Measurements from ENCODE around the gene SLC13A3.

SLC13A3 gene

DNA sequence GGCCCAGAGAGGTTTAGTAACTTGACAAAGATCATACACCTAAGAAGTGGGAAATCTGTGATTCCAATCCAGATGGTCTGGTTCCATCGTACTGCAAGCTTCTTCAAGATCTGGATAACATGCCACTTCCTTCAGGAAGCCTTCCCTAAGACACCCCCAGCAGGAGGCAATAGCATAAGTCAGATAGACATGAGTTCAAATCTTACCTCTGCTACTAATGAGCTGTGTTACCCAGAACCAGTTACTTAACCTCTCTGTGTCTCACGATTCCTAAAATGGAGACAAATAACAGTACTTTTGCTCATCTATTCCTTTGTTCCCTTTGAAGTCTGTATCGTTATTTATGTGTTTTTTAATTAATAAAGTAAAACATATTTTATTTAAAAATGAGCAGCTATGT lies 78.5 kb downstream of the SLC13A3 start:
- no peak overlapping the region for H3K4me3 ChIP-seq (ENCODE audit: low read depth, low read length)
- TF ChIP-seq, protein P1, sequence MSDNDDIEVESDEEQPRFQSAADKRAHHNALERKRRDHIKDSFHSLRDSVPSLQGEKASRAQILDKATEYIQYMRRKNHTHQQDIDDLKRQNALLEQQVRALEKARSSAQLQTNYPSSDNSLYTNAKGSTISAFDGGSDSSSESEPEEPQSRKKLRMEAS (IDR thresholded peaks at IDR 0.05; ENCODE audit: low read depth, low read length) = no peak
- no peak for TF ChIP-seq MYC (IDR thresholded peaks at IDR 0.05; ENCODE audit: low read depth, low read length)
- no peak for TF ChIP-seq POLR2A (IDR thresholded peaks at IDR 0.05; ENCODE audit: extremely low read depth, insufficient read length)
- TF ChIP-seq, protein P2, sequence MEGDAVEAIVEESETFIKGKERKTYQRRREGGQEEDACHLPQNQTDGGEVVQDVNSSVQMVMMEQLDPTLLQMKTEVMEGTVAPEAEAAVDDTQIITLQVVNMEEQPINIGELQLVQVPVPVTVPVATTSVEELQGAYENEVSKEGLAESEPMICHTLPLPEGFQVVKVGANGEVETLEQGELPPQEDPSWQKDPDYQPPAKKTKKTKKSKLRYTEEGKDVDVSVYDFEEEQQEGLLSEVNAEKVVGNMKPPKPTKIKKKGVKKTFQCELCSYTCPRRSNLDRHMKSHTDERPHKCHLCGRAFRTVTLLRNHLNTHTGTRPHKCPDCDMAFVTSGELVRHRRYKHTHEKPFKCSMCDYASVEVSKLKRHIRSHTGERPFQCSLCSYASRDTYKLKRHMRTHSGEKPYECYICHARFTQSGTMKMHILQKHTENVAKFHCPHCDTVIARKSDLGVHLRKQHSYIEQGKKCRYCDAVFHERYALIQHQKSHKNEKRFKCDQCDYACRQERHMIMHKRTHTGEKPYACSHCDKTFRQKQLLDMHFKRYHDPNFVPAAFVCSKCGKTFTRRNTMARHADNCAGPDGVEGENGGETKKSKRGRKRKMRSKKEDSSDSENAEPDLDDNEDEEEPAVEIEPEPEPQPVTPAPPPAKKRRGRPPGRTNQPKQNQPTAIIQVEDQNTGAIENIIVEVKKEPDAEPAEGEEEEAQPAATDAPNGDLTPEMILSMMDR (IDR thresholded peaks at IDR 0.05; ENCODE audit: low read depth, low read length) = no peak
- DNase-seq (ENCODE audit: low read depth) = no peak

DNA sequence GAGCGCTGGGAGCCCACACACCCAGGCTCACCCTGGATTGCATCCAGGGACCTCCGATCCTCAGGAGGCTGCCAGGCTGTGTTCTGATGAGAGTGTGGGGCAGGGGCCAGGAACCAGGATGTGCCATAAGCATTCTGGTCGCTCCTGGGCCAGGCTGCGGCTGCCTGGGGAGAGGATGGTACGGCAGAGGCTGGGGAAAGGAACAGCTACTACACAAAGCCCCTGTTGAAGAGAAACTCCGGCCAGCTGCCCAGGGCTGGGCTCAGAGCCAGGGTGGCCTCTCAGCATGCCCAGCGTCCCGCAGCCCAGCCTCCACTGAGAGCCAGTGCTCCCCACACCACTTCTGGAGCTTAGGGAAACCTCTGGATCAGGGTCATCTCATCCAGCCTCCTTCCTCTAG lies 79.1 kb downstream of the SLC13A3 start:
- H3K4me3 ChIP-seq (ENCODE audit: low read depth, low read length) = no peak overlapping the region
- TF ChIP-seq POLR2A (IDR thresholded peaks at IDR 0.05; ENCODE audit: extremely low read depth, insufficient read length) = no peak
- TF ChIP-seq, protein P2 (IDR thresholded peaks at IDR 0.05; ENCODE audit: low read depth, low read length) = no peak
- no peak for TF ChIP-seq MYC (IDR thresholded peaks at IDR 0.05; ENCODE audit: low read depth, low read length)
- TF ChIP-seq, protein P1 (IDR thresholded peaks at IDR 0.05; ENCODE audit: low read depth, low read length) = no peak
- DNase-seq (ENCODE audit: low read depth) = no peak

DNA sequence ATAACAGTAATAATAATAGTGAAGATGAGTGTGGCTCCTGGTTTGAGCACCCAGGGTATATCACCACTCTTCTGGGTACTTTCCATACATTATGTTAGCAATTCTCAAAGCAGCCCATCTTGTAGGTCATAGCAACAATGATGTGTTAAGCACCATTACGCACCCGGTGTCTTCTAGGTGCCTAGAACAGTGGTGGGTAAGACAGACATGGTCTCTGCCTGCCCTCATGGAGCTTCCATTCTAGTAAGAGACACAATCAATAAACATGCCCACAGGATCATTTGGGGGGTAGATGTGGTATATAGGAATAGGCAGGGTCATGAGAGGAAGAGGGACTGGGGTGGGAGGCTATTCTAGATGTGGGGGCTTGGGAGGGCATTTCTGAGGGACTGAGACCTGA lies 79.8 kb downstream of the SLC13A3 start:
- H3K4me3 ChIP-seq (ENCODE audit: low read depth, low read length) = no peak overlapping the region
- TF ChIP-seq, protein P1 (IDR thresholded peaks at IDR 0.05; ENCODE audit: low read depth, low read length) = no peak
- TF ChIP-seq MYC (IDR thresholded peaks at IDR 0.05; ENCODE audit: low read depth, low read length) (no peak), POLR2A (IDR thresholded peaks at IDR 0.05; ENCODE audit: extremely low read depth, insufficient read length) (no peak)
- TF ChIP-seq, protein P2 (IDR thresholded peaks at IDR 0.05; ENCODE audit: low read depth, low read length) = no peak
- no peak for DNase-seq (ENCODE audit: low read depth)

DNA sequence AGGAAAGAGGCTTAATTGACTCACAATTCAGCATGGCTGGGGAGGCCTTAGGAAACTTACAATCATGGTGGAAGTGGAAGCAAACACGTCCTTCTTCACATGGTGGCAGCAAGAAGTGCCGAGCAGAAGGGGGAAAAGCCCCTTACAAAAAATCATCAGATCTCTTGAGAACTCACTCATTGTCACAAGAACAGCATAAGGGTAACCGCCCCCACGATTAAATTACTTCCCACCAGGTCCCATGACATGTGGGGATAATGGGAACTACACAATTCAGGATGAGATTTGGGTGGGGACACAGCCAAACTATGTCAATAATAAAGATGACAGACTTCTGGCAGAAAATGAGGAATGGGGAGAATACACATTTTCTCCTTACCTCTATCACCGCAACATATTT lies 80.3 kb downstream of the SLC13A3 start:
- TF ChIP-seq POLR2A (IDR thresholded peaks at IDR 0.05; ENCODE audit: extremely low read depth, insufficient read length) = no peak
- TF ChIP-seq, protein P1 (IDR thresholded peaks at IDR 0.05; ENCODE audit: low read depth, low read length) = no peak
- TF ChIP-seq, protein P2 (IDR thresholded peaks at IDR 0.05; ENCODE audit: low read depth, low read length) = no peak
- no peak for TF ChIP-seq MYC (IDR thresholded peaks at IDR 0.05; ENCODE audit: low read depth, low read length)
- no peak for DNase-seq (ENCODE audit: low read depth)

DNA sequence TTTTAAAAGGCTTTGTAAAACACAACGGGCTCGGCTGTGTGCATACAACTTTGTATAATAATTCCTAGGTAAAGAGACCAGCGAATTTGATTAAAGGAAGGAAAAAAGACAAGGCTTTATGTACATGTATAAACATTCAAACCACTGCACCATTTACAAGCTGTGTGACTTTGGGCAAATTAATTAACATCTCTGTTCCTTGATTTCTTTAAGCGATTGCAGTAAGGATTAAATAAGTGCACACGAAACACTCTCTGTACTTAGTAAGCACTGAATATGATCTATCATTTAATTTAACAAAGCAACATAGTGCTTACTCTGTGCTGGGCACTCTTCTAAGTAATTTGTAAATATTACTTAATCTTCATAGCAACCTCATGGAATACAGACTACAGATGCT lies 81.3 kb downstream of the SLC13A3 start:
- no peak overlapping the region for H3K4me3 ChIP-seq (ENCODE audit: low read depth, low read length)
- TF ChIP-seq, protein P1 (IDR thresholded peaks at IDR 0.05; ENCODE audit: low read depth, low read length) = no peak
- DNase-seq (ENCODE audit: low read depth) = no peak

More for the DNA sequence above, 80.3 kb downstream of the SLC13A3 start:
- H3K4me3 ChIP-seq (ENCODE audit: low read depth, low read length) = no peak overlapping the region

DNA sequence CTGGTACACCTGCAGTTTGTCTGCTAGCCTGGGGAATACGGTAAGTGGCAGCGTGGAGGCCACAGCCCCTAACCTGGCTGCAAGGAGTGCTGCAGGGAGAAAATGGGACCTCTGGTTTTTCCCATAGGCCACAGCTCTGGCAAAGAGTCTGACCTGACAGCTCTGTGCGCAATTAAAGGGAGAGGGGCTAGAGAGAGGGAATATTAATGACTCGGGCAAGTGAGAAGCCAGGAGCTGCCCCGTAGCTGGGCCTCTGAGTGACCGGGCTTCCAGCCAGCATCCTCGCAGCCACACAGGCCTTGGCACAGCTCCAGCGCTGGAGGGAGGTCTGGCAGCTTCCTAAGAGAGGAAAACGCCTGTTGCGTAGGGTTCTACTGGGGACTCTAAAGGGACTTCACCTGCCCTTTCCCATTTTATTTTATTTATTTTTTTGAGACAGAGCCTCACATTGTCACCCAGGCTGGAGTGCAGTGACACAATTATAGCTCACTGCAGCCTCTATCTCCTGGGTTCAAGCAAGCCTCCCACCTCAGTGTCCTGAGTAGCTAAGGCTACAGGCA lies 82.6 kb downstream of the SLC13A3 start:
- DNase-seq (ENCODE audit: low read depth) = no peak
- no peak overlapping the region for H3K4me3 ChIP-seq (ENCODE audit: low read depth, low read length)
- TF ChIP-seq, protein P2 (IDR thresholded peaks at IDR 0.05; ENCODE audit: low read depth, low read length) = no peak
- TF ChIP-seq MYC (IDR thresholded peaks at IDR 0.05; ENCODE audit: low read depth, low read length) (no peak), POLR2A (IDR thresholded peaks at IDR 0.05; ENCODE audit: extremely low read depth, insufficient read length) (no peak)
- TF ChIP-seq, protein P1 (IDR thresholded peaks at IDR 0.05; ENCODE audit: low read depth, low read length) = no peak

All from NB4 (cell line).